Stimulated activated CD4-positive, alpha-beta T cell treated with anti-CD3 and anti-CD28 coated beads, Interleukin-15, amount 100 ng/mL, for 24 hours (primary cell): ENCODE measurements around the gene MIF4GD.
A peak's percentile ranks its signal among the peaks of the same experiment; 100 is the strongest.
"Not testable (repeated sequence)": the region's sequence is repeated elsewhere in the genome, so short reads cannot be mapped to it uniquely, and the experiment has no call there.

Source experiments
- DNase-seq: peaks from one replicate; pipeline ENCODE4 v3.0.0-alpha.2; 2020

The MIF4GD gene

GRCh38 chr17:75257228-75257627 is 13.8 kb downstream of the MIF4GD start:
- not testable (repeated sequence) for DNase-seq

DNA sequence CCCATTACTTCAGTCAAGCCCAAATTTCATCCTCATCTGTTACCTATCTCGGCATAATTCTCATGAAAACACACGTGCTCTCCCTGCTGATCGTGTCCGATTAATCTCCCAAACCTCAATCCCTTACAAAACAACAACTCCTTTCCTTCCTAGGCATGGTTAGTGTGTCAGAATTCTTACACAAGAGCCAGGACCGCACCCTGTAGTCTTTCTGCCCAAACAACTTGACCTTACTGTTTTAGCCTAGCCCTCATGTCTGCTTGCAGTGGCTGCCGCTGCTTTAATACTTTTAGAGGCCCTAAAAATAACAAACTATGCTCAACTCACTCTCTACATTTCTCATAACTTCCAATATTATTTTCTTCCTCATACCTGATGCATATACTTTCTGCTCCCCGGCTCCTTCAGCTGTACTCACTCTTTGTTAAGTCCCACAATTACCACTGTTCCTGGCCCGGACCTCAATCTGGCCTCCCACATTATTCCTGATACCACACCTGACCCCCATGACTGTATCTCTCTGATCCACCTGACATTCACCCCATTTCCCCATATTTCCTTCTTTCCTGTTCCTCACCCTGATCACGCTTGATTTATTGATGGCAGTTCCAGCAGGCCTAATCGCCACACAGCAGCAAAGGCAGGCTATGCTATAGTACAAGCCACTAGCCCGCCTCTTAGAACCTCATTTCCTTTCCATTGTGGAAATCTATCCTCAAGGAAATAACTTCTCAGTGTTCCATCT is 14.9 kb downstream of the MIF4GD start:
- not testable (repeated sequence) for DNase-seq

DNA sequence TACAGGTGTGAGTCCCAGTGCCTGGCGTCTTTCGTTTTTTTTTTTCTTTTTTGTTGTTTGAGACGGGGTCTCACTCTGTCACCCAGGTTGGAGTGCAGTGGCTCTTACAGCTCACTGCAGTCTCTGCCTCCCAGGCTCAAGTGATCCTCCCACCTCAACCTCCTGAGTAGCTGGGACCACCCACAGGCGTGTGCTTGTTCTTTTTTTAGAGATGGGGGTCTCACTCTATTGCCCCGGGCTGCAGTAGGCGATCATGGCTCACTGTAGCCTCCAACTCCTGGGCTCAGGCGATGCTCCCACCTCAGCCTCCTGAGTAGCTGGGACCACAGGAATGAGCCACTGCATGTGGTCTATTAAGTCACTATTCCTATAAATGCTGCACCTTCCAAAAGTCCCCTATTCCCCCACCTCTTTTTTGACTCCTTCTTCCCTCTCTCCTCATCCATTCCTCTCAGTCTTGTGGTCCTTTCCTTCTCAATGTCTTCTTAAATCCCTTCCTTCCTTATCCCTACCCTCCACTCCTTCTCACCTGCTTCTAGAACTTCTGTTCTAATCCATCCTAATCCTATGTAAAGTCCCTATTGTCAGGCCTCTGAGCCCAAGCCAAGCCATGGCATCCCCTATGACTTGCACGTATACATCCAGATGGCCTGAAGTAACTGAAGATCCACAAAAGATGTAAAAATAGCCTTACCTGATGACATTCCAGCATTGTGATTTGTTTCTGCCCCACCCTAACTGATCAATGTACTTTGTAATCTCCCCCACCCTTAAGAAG is 18.8 kb downstream of the MIF4GD start:
- DNase-seq: no peak

DNA sequence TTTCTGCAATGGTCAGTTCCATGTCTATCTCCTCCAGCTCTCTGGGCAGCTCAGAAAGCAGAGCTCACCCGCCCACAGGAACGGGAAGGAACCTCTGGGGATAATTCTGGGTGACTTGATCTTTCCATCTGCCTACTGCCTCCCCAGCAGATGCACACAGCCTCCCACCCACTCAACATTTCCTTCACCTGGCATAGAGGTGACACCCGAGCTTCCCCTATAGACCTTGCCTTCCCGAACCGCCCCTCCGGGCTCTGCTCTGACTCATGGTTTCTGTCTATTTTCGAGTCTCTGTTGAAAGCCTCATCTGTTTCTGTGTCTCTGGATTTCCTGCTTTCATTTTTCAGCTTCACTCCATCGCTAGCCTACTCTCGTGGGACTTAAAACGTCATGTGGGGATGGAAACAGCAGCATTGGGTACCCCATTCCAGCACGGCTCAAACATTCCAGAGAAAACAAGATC is 21.0 kb downstream of the MIF4GD start:
- peak; percentile 92 for DNase-seq

DNA sequence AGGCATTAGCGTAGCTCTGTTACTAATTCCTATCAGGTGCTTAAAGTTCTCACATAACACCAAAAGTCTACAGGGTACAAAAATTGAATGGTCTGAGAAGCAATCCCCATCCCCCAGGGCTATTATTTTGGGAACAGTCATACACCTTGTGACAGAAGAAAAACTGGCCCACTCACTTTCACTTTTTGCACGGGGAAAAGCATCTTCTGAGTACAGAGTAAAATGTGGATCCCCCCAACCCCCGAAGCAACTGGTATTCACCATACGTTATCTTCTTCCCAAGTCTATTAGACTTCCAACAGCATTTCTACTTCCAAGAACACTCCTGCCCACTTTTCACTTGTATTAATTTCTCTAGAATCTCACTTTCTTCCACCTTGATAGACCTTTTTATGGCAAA is 21.5 kb downstream of the MIF4GD start:
- peak; percentile 39 for DNase-seq

DNA sequence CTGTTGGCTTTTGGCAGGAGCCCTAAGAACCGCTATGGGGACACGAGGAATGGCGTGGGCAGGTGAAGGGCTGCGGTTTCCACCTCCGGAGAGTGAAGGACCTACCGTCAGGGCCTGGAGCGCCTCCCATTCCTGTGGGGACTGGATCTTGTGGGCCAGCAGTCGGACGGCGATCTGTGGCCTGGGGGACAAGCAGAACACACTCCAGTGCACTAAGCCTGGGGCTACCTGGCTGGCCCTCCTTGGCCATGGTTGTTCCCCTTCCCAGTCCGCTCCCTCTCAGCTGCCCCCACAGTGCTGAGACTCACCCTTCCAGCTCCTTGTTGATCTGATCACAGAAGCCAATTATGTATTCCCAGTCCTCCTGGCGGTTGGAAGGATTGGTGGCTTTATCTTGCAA is 24.6 kb downstream of the MIF4GD start:
- no peak for DNase-seq

DNA sequence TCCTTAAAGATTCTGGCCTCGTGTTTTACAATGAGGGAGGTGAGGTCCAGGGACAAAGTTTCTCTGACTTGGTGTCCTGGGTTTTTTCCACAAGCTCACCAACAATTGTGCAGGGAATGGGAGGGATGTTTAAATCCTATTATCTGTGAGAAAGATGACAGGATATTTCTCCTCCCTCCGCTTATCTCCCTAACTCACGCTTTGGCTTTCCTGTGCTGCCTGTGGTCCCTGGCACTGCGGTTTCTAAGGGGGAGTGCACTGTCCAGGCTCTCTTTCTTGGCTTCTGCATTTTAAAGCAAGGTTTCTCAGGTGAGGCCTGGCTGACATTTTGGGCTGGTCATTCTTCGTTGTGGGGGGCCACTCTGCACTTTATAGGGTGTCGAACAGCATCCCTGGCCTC is 26.0 kb downstream of the MIF4GD start:
- DNase-seq: no peak

- no peak for DNase-seq
Observed at GRCh38 chr17:75244133-75244866, 26.7 kb downstream of the MIF4GD start.

DNA sequence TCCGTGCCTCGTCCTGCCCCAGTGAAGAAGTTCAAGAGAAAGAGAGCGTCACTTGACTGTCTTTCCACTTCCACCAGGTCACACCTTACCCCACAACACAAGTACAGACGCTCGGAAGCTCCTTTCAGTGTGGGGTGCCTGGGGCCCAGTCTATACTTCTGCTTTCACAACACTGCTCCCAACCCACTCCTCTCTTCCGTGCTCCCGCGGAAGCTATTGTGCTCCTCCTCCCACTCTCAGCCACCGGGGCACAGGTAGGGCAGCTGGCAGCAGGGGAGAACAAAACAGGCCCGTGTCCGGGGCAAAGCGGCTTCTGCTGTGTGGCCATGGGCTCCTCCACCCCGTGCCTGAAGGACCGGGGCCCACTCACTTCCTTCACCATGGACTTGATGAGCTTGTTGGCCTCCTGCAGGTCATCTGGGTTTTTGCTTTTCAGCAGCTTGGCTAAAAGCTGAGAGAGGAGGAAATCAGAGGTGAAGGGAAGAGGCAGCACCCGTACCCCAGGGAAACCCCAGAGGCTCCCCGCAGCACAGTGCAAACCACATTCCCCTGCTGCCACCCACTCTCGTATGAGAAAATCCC is 28.5 kb downstream of the MIF4GD start:
- peak; percentile 42 for DNase-seq

- DNase-seq: no peak
Observed at GRCh38 chr17:75241996-75242460, 29.0 kb downstream of the MIF4GD start.

GRCh38 chr17:75241502-75241901 is 29.5 kb downstream of the MIF4GD start:
- no peak for DNase-seq

DNA sequence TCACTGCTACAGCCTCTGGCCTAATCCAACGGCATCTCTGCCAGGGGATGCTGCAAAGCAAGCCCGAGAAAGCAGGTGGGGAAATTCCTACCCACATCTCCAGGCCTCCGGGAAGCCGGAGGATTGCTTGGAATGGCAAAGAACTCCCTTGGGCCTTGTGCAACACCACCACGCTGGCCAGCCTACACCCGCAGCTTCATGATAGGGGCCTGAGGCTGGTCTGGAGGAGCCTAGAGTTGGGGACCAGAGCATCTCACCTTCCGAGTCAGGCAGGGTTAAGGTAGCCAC is 29.9 kb downstream of the MIF4GD start:
- DNase-seq: no peak

DNA sequence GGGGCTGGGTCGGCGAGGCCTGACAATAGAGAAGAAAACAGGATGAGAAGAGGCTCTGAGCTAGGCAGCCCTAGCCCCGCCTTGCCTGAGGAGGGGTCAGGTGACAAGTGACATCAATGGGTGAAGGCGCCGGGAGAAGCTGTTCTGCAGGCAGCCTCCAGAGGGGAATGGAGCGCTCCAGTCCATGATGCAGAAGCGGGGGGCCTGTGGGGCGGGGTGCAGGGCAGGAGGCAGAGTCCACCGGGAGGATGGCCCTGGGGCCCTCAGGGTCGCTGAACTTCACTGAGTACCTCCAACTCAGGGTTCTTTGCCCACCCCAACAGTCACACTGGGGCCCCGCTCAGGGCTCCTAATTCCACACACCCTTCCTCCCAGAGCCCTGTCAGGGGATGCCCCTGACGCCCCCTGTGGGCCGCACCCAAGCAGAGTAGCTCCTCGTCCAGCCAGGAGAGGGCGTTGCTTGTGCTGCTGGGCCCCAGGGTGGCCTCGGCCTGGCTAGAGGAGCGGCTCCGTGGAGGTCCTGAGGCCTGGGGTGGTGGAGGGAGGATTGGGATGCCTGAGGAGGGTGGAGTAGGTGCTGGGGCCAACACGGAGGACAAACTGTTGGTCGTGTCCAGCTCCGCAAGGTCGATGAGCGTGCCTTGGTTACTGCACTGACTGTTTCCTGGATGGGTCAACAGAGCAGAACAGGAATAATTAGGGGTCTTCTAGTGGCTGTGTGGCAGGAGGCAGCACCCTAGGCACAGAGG is 30.5 kb downstream of the MIF4GD start:
- DNase-seq: peak; percentile 63

GRCh38 chr17:75239778-75240393 is 31.1 kb downstream of the MIF4GD start:
- DNase-seq: no peak

DNA sequence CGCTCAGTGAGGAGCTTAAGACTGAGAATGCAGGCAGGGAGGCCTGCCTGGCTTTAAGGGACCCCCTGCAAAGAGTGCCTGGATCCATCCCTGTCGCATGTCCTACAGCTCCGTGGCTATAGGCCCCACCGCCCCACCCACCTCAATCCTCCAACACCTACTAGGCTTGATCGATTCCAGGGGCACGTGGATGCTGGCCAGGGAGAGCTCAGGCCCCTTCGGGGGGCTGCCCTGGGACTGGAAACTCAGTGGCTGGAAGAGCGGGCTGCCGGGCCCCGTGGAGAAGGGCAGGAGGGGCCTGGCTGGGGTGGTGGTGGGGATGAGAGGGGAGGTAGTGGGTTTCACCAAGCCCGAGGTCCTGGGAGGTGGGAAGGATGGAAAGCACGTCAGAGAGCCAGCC is 31.8 kb downstream of the MIF4GD start:
- no peak for DNase-seq

DNA sequence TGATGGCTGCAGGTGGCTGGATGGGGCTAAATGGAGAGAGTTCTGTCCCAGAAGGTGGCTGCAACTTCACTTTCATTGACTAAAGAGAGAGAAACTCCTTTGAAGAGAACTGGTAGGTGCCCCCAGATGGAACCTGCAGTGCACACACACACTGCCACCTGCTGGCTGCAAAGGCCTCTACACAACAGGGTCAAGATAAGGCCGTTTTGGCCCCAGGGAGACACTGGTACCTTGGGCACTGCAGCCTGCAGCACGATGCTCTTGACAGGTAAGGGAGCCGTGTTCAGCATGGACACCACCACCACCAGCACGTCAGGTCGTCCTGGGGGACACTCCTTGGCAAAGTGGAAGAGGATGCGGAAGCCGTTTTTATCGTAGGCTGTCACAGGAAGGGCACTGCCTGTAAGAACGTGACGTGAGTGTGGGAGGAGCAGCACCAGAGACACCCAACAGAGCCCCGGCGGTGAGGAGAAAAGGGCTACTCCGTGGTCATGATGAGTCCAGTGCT is 32.3 kb downstream of the MIF4GD start:
- peak; percentile 74 for DNase-seq

- DNase-seq: no peak
Observed at GRCh38 chr17:75238020-75238580, 32.9 kb downstream of the MIF4GD start.

GRCh38 chr17:75237100-75238014 is 33.7 kb downstream of the MIF4GD start:
- DNase-seq: no peak

DNA sequence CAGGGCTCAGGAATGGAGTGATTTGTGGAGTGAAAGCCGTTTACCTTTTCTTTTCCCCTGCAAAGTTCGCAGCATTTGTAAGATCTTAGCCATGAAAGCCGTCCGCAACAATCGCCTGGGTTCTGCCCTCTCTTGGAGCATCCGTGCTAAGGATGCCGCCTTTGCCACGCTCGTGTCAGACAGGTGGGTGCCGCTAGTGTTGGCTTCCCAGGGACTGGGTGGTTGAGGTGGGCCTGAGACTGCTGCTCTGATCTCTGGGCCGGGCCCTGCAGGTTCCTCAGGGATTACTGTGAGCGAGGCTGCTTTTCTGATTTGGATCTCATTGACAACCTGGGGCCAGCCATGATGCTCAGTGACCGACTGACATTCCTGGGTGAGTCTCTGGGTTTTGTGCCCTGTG is 38.2 kb downstream of the MIF4GD start:
- DNase-seq: no peak

GRCh38 chr17:75231741-75232464 is 39.1 kb downstream of the MIF4GD start:
- DNase-seq: no peak
